ENCODE results near the gene EXOC5.
"Not testable (repeated sequence)": the region's sequence is repeated elsewhere in the genome, so short reads cannot be mapped to it uniquely, and the experiment has no call there.

The EXOC5 gene

GRCh38 chr14:57254884-57255283, 13.8 kb downstream of the EXOC5 start:
- no peak for DNase-seq (ENCODE audit: low read depth)

GRCh38 chr14:57246933-57247657, 21.6 kb downstream of the EXOC5 start:
- DNase-seq (ENCODE audit: low read depth) = no peak

- DNase-seq (ENCODE audit: low read depth) = no peak
These were observed 22.8 kb downstream of the EXOC5 start for GRCh38 chr14:57245941-57246340.

- DNase-seq (ENCODE audit: low read depth) = no peak
These were observed 24.6 kb downstream of the EXOC5 start for GRCh38 chr14:57244106-57244505.

GRCh38 chr14:57243320-57243719, 25.4 kb downstream of the EXOC5 start:
- no peak for DNase-seq (ENCODE audit: low read depth)

GRCh38 chr14:57240115-57240514, 28.6 kb downstream of the EXOC5 start:
- DNase-seq (ENCODE audit: low read depth) = not testable (repeated sequence)

- DNase-seq (ENCODE audit: low read depth) = no peak
These were observed 36.7 kb downstream of the EXOC5 start for GRCh38 chr14:57232006-57232405.

- not testable (repeated sequence) for DNase-seq (ENCODE audit: low read depth)
These were observed 40.4 kb downstream of the EXOC5 start for GRCh38 chr14:57228320-57228719.

GRCh38 chr14:57227083-57227482, 41.6 kb downstream of the EXOC5 start:
- no peak for DNase-seq (ENCODE audit: low read depth)

GRCh38 chr14:57221931-57222330, 46.8 kb downstream of the EXOC5 start:
- DNase-seq (ENCODE audit: low read depth) = no peak

- DNase-seq (ENCODE audit: low read depth) = no peak
These were observed 55.8 kb downstream of the EXOC5 start for GRCh38 chr14:57212919-57213318.

- no peak for DNase-seq (ENCODE audit: low read depth)
These were observed 59.1 kb downstream of the EXOC5 start for GRCh38 chr14:57209561-57209960.

GRCh38 chr14:57205938-57206337, 62.8 kb downstream of the EXOC5 start:
- DNase-seq (ENCODE audit: low read depth) = no peak

- DNase-seq (ENCODE audit: low read depth) = not testable (repeated sequence)
These were observed 66.0 kb downstream of the EXOC5 start for GRCh38 chr14:57202672-57203071.

GRCh38 chr14:57199921-57200320, 68.8 kb downstream of the EXOC5 start:
- DNase-seq (ENCODE audit: low read depth) = no peak

- DNase-seq (ENCODE audit: low read depth) = no peak
These were observed 79.6 kb downstream of the EXOC5 start for GRCh38 chr14:57189070-57189469.

- no peak for DNase-seq (ENCODE audit: low read depth)
These were observed 85.8 kb downstream of the EXOC5 start for GRCh38 chr14:57182760-57183503.

- DNase-seq (ENCODE audit: low read depth) = no peak
These were observed 89.4 kb downstream of the EXOC5 start for GRCh38 chr14:57179273-57179672.

- DNase-seq (ENCODE audit: low read depth) = no peak
These were observed 94.2 kb downstream of the EXOC5 start for GRCh38 chr14:57174466-57174865.

- DNase-seq (ENCODE audit: low read depth) = no peak
These were observed 96.8 kb downstream of the EXOC5 start for GRCh38 chr14:57171903-57172302.

- no peak for DNase-seq (ENCODE audit: low read depth)
These were observed 97.3 kb downstream of the EXOC5 start for GRCh38 chr14:57171363-57171762.

GRCh38 chr14:57169901-57170300, 98.8 kb downstream of the EXOC5 start:
- DNase-seq (ENCODE audit: low read depth) = no peak

- DNase-seq (ENCODE audit: low read depth) = no peak
These were observed 100.5 kb downstream of the EXOC5 start for GRCh38 chr14:57168138-57168679.
